GM19099 (cell line): Measurements from ENCODE around the gene PPFIA4.

Source experiments
- POLR2A ChIP-seq: IDR thresholded peaks from 3 replicates; pipeline ENCODE4 v1.6.1; 2011; ENCODE audit warnings: low read depth; ENCODE audit not compliant: insufficient read length; ENCODE audit errors: extremely low read depth

Gene PPFIA4

DNA sequence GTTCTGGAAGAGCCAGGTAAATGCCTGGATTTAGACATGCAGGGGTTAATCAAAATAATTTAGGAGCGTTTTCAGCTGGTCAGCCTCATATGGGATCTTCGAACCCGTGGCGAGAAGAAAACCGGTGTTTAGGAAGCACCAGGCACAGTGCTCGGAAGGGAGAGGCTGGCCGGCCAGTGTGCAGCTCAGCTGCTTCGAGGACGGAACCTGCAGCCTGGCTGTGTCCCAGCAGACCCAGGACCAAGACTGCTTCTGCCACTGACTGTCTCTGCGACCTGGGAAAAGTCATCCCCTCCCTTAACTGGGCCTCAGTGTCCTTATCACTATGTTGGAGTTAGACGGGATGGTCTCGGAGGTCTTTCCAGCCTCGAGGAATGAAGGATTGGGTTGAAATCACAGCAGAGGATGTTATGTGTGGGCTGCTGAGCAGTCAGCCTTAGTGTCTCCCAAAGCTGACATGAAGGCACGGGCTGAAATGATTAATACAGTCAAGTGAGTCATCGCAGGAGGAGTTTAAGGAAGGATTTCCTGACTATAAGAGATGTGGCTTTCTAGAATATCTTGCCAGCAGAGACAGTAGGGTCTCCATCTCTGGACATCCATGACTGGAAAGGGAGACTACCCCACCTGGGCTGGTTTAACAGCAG, 20.8 kb downstream of the PPFIA4 start:
- TF ChIP-seq POLR2A = no peak

DNA sequence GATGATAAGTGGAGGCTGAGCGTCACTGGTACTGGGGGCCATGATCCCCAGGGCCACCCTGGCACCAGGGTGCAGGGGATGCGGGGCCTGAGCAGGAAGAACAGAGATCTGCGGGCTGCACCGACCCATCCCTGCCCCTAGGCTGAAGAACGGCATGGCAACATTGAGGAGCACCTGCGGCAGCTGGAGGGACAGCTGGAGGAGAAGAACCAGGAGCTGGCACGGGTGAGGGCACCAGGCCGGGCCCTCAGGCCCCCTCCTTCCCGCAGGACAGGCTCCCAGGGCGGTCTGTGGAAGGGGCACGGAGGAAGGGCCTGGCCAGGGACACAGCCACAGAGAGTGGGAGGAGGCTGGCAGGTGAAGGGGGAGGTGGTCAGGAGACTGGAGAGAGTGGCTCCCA, 21.8 kb downstream of the PPFIA4 start:
- no peak for TF ChIP-seq POLR2A

DNA sequence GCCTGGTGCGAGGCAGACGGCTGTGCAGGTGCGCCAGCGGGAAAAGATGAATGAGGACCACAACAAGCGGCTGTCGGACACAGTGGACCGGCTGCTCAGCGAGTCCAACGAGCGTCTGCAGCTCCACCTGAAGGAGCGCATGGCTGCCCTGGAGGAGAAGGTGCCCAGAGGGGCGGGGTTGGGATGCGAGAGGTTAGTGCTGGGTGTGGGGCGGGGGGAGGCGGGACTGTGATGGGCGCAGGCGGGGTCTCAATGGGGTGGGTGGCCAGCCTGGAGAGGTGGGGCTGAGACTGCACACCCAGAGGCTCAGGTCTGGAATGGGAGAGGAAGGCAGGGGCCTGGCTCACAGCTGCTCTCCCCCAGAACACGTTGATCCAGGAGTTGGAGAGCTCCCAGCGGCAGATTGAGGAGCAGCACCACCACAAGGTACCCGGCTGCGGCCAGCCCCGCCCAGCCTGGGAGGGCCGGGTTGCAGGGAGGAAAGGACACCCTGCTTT, 22.3 kb downstream of the PPFIA4 start:
- no peak for TF ChIP-seq POLR2A

DNA sequence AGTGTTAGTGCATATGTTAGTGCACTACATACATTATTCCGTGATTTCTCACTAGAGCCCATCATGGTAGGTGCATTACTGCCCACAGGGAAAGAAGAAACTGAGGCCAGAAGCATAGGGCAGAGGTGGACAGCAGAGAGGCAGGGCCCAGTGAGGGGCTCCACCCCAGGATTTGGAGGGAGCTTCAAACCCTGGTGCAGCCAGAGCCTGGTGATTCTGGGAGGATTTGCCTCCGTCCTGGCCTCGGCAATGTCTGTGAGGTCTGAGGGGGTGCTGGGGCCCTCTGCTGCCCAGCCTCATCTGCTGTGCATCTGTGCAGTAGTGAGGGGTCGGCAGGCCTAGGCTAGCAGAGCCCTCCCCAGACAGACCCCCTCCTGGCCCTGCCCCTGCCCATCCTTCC, 22.8 kb downstream of the PPFIA4 start:
- TF ChIP-seq POLR2A = no peak

DNA sequence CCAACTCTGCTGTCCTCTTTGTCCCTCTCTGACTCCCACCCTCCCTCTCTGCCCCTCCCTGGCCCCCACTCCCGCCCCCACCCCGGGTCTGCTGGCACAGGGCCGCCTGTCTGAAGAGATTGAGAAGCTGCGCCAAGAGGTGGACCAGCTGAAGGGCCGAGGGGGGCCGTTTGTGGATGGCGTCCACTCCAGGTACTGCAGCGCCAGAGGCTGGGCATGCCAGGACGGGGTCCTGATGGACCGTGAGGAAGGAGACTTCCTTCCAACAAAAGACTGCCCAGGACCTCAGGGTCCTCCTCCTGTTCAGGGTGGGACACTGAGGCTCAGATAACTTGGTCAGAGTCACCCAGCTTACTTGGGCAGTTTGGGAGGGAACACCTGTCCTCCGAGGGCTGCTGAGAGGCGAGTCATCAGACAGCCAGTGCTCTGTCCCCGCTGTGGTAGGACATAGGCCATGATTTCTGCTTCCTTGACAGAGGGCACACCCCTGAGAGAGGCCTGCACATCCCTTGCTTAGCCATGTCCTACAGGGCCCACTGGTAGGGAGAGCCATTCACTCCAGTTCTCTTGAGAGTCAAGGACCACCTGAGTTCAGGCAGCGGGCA, 23.4 kb downstream of the PPFIA4 start:
- no peak for TF ChIP-seq POLR2A

DNA sequence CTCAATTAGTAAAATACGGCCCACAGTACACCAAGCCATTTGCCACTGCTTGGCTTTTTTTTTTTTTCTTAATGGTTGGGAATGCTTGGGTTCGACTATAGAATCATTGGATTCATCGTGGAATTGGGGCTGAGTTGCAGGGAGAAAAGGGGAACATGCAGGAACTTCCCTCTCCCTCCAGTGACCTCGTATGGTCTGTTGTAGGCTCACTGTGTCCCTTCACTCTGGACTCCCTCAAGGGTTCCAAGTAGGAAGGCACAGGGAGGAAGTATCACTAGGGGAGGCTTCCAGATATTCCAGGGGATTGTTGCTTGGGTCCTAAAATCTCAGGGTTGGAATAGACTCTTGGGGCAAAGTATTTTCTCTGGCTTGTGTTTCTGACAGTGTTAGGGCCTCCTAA, 24.5 kb downstream of the PPFIA4 start:
- TF ChIP-seq POLR2A = no peak

DNA sequence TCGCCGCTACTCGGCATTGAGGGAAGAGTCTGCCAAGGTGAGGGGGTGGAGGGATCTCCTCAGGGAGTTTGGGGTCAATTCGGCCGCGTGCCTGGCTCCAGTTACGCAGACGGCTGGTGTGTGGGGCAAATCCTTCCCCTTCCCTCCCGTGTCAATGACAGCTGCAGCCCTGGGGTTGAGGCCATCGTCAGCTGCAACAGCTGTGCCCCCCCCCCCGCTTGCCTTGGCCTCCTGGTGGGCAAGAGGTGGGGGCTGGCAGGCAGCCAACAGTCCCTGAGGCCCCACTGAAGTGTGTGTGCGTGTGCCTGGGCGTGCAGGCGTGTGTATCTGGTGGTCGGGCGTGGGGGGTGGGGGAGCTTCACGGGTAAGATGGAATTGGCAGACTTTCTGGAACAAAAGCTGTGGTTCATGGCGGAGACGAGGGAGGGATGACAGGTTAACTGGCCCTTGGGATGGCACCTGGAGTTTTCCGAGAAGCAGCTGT, 25.6 kb downstream of the PPFIA4 start:
- TF ChIP-seq POLR2A = no peak

DNA sequence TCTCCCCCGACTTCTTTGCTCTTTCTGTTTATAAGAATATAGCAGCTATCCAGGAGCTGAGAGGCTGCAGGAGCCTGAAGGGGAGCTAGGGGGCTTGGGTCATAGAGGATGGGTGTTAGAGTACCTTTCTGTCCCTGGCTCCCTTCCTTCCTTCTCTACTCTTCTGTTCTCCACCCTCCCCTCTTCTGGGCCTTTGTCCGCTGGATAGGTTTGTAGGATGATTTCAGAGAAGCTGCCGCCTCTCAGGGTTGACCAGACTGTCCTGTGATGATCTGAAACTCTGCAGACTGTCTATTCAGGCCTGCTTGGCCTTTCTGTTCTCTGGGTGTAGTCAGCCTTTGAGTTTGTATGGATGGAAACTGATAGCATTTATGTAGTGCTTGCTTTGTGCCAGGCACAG, 26.3 kb downstream of the PPFIA4 start:
- TF ChIP-seq POLR2A = no peak

DNA sequence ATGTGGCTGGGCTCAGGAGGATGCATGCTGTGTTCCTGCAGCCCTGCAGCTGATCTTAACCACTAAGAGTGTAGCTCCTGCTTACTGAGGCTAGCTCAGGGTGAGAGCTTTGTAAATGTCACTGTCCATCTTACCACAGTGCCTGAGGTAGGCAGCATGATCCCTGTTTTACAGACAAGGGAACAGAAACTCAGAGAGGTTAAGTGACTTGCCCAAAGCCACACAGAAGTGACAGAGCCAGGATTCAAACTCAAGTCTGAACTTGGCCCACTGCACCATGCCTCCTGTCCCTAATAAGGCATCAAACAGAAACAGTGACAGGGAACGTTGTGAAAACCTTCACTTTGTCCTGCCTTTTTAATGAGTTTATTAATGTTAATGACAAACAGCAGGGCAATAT, 27.9 kb downstream of the PPFIA4 start:
- no peak for TF ChIP-seq POLR2A

DNA sequence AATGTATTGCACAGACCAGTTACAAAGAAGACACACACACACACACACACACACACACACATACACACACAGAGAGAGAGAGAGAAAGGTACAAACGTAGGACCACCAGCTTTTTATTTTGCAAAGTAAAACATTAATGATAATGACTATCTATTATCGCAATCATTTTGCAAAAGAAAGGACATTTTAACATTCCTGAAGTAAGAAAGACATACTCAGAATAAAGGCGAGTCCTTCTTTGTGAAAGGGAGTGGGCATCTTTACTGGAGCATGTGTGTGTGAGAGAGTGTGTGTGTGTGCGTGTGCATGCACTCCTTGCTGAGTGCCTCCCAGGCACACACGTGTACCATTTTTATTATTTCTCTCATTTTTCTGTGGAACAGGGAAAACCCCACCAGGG, 28.4 kb downstream of the PPFIA4 start:
- no peak for TF ChIP-seq POLR2A

DNA sequence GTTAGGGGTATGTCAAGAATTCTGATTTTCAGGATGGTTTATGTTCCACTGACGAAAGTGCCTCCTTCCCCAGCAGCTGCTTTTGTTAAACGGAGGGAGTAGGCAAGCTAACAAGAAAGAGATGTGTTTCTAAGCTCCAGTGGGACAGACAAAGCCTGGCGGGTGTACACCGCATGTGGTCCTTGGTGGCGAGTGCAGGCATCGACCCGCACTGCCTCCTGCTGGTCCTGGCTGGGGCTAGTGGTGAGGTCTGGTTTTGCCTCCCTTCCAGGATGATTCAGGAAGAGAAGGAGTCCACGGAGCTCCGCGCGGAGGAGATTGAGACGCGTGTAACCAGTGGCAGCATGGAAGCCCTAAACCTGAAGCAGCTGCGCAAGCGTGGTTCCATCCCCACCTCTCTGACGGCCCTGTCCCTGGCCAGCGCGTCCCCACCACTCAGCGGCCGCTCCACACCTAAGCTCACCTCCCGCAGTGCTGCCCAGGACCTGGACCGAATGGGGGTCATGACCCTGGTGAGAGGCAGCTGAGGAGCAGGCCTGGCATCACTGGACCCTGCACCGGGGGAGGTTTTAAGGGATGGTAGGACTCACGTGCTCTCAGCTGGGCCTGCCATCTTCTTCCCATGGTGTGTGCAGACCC, 29.0 kb downstream of the PPFIA4 start:
- TF ChIP-seq POLR2A = no peak

DNA sequence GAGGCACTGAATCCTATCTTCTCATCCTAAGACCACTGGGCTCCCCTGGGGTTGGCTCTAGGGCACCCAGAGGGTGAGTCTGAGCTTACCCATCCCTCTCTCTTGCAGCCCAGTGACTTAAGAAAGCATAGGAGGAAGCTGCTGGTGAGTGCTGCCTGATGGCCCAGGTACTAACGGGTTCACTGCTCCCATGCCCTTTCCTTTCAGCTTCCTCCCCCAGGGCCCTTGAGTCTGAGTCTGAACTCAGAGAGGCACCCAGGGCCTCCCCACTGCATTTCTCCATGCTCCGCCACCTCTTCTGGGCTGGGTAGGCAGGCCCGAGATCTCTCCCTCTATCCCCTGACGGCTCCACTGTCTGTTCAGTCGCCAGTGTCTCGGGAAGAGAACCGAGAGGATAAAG, 29.7 kb downstream of the PPFIA4 start:
- no peak for TF ChIP-seq POLR2A

DNA sequence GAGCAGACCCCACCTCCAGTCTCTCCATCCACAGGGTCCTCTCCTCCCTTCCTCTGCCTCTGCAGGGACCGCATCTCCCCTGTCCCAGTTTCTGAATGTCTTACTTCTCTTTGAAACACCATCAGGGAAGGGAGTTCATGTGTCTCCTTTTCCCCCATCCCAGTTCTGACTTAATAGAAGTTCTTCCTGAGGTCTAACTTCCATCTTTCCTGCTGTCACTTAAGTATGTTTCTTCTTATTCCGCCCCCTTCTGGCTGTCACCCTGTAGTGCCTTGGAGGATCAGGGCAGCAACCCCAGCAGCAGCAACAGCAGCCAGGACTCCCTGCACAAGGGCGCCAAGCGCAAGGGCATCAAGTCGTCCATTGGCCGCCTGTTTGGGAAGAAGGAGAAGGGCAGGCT, 30.2 kb downstream of the PPFIA4 start:
- no peak for TF ChIP-seq POLR2A

DNA sequence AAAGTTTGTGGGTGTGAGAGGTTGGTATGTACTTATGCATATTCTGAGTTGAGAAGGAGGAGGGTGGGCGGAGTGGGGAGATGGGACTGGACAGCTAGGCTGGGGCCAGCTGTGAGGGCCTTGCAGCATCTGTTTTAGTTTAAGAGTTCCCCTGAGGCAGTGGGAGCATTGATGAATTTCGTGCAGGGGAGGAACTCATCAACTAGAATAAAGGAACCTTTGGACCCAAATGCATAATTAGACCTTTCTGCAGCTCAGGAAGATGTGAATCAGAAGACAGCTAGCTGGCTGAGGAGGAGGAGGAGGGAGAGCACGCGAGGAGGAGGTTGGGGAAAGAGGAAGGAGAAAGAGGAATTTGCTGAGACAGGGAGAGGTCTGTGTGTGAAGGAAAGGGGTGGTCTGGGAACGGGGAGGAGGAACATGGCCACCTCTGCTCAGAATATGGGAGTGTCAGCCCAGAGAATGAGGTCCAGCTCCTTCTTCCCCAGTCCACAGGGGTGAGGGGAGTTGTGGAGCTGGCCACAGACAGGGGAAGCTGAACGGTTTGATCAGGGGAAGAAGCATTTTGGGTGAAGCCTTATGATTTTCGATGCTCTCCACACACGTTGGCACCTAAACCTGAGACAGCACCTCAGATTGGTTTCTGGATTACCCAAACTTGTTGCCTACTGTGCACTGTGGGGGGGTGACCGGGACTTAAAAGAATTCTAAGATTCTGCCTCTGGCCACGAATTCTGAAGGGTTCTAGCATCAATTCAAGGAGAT, 31.8 kb downstream of the PPFIA4 start:
- no peak for TF ChIP-seq POLR2A

DNA sequence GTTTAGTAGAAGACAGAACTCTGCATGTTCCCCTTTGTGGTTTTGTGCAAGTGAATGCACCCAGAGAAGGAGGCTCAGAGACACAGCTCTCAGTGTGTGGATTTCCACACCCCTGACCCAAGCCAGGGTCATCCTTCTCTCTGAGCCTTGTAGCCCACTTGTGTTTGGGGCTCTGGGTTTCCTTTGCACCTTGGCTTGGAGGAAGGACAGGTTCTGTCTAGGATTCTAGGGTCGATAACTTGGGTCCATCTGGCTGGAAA, 32.3 kb downstream of the PPFIA4 start:
- no peak for TF ChIP-seq POLR2A

DNA sequence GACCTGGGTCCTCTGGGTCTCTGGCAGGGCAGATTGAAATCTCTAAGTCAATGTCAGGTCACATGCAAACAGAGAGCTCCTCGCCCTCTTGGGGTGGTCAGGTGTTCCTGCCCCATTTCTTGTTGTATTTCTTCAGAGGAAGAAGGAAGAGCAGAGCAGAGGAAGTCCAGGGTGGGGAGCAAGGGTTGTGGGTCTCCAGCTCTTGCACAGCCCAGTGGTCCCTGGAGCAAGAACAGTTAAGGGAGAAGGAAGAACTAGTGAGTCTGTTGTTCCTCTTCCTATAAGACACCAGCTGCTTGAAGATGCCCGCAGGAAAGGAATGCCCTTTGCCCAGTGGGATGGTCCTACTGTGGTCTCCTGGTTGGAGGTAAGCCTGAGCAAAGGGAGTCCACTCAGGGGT, 33.2 kb downstream of the PPFIA4 start:
- no peak for TF ChIP-seq POLR2A
